H1 (cell line): ENCODE results near the gene CTNND2. TPM values are rescaled to one million over a fixed set of nuclear protein-coding genes. Genes with fewer than 3 reads are reported as not detected.

Source experiments
- CTCF ChIA-PET: fragments of 300-600 bp; sonication (Branson Sonifier 250); formaldehyde crosslinking; loops from one replicate; lab custom pipeline; 2021; ENCODE audit not compliant: partially characterized antibody; lab: Charles Lee
- POLR2A ChIA-PET: fragments of 300-600 bp; sonication (Branson Sonifier 250); formaldehyde crosslinking; loops from one replicate; lab custom pipeline; 2021; ENCODE audit warnings: inconsistent platforms; ENCODE audit not compliant: partially characterized antibody; lab: Charles Lee
- DNase-seq, 2 experiments: peaks; one replicate each; pipeline versions ENCODE4 v3.0.0 to v3.0.0-alpha.2; 2010 to 2022; ENCODE audit warnings: low spot score in 2 of 2, low read depth in 1 of 2, mixed read lengths in 1 of 2
- FAIRE-seq: peaks from 2 replicates; lab custom pipeline; 2011; peaks lifted over from hg19 to GRCh38; lab: Jason Lieb, UNC
- H2AFZ ChIP-seq: 2 replicates; pipeline ENCODE4 v1.8.1; 2012; ENCODE audit warnings: low read length, inconsistent platforms
- H2AK5ac ChIP-seq: 2 replicates; pipeline ENCODE4 v1.6.1; 2013; ENCODE audit warnings: low read depth, low read length
- H2BK120ac ChIP-seq: replicated peaks from 2 replicates; pipeline ENCODE3; 2013; ENCODE audit warnings: low read depth, low read length, inconsistent platforms
- H2BK12ac ChIP-seq: 2 replicates; pipeline ENCODE4 v1.6.1; 2013; ENCODE audit warnings: low read depth, low read length
- H2BK15ac ChIP-seq: 2 replicates; pipeline ENCODE4 v1.6.1; 2013; ENCODE audit warnings: low read length
- H2BK20ac ChIP-seq: 2 replicates; pipeline ENCODE4 v1.6.1; 2013; ENCODE audit warnings: low read length
- H2BK5ac ChIP-seq: 2 replicates; pipeline ENCODE4 v1.6.1; 2013; ENCODE audit warnings: low read depth, low read length
- H3K14ac ChIP-seq: 2 replicates; pipeline ENCODE4 v1.6.1; 2013; ENCODE audit warnings: inconsistent platforms; ENCODE audit not compliant: insufficient read length
- H3K18ac ChIP-seq: 2 replicates; pipeline ENCODE4 v1.6.1; 2013; ENCODE audit warnings: low read length; ENCODE audit errors: extremely low read depth
- H3K23ac ChIP-seq: 2 replicates; pipeline ENCODE4 v1.6.1; 2013; ENCODE audit warnings: inconsistent platforms; ENCODE audit not compliant: insufficient read length
- H3K23me2 ChIP-seq: 2 replicates; pipeline ENCODE4 v1.6.1; 2013; ENCODE audit warnings: low read depth, low read length
- H3K27ac ChIP-seq: 2 replicates; pipeline ENCODE4 v1.6.1; 2011; ENCODE audit warnings: low read depth, low read length, inconsistent platforms
- H3K27me3 ChIP-seq, 4 experiments: replicated peaks in 1 of 4; 1 replicate in 1 of 4; 2 replicates in 3 of 4; pipeline versions ENCODE4 v1.6.1 to v1.8.1; 2011 to 2013; ENCODE audit warnings: low read length in 3 of 4, mild to moderate bottlenecking in 3 of 4, inconsistent platforms in 2 of 4, mixed read lengths in 2 of 4, moderate library complexity in 1 of 4; ENCODE audit not compliant: control insufficient read depth in 3 of 4, insufficient read depth in 3 of 4; ENCODE audit errors: extremely low read depth in 1 of 4
- H3K36me3 ChIP-seq, 4 experiments: 2 replicates each; pipeline versions ENCODE4 v1.6.1 to v1.8.1; 2011 to 2013; ENCODE audit warnings: mild to moderate bottlenecking in 4 of 4, low read length in 3 of 4, moderate library complexity in 2 of 4, control low read depth in 1 of 4, inconsistent platforms in 1 of 4; ENCODE audit not compliant: insufficient read depth in 4 of 4, control insufficient read depth in 2 of 4
- H3K4ac ChIP-seq: replicated peaks from 2 replicates; pipeline ENCODE3; 2013; ENCODE audit warnings: low read length, low read depth, mixed read lengths, inconsistent platforms; ENCODE audit not compliant: insufficient read length
- H3K4me1 ChIP-seq, 4 experiments: replicated peaks in 1 of 4; 1 replicate in 1 of 4; 2 replicates in 3 of 4; pipeline versions ENCODE4 v1.6.1 to v1.8.1; 2011 to 2013; ENCODE audit warnings: low read length in 3 of 4, inconsistent platforms in 2 of 4, mixed read lengths in 1 of 4; ENCODE audit not compliant: insufficient read depth in 4 of 4, control insufficient read depth in 3 of 4
- H3K4me2 ChIP-seq, 2 experiments: 2 replicates each; pipeline versions ENCODE4 v1.6.1 to v1.8.1; 2011 to 2013; ENCODE audit warnings: low read depth in 2 of 2, low read length in 2 of 2, control low read depth in 1 of 2, inconsistent platforms in 1 of 2, mild to moderate bottlenecking in 1 of 2; ENCODE audit not compliant: insufficient read depth in 1 of 2
- H3K4me3 ChIP-seq, 4 experiments: fragments of 200-600, 300-600 bp in 1 of 4; sonication (generic), shearing (Covaris generic), sonication (Bioruptor Twin) in 1 of 4; 2 replicates each; pipeline versions ENCODE4 v1.5.1 to v1.8.1; 2011 to 2016; ENCODE audit warnings: low read length in 4 of 4, low read depth in 3 of 4, control low read depth in 2 of 4, inconsistent platforms in 2 of 4, mild to moderate bottlenecking in 2 of 4, mixed read lengths in 1 of 4, moderate library complexity in 1 of 4; ENCODE audit not compliant: insufficient read depth in 2 of 4; ENCODE audit errors: extremely low read depth in 1 of 4
- H3K56ac ChIP-seq: replicated peaks from 2 replicates; pipeline ENCODE3; 2013; ENCODE audit warnings: low read depth, mild to moderate bottlenecking, mixed read lengths, low read length, inconsistent platforms; ENCODE audit not compliant: insufficient read length
- H3K79me1 ChIP-seq: 2 replicates; pipeline ENCODE4 v1.6.1; 2013; ENCODE audit warnings: low read depth, low read length, control low read depth
- H3K79me2 ChIP-seq, 2 experiments: 2 replicates each; pipeline versions ENCODE4 v1.6.1 to v1.8.1; 2012 to 2013; ENCODE audit warnings: low read length in 2 of 2, mild to moderate bottlenecking in 2 of 2, inconsistent platforms in 1 of 2; ENCODE audit not compliant: insufficient read depth in 2 of 2, control insufficient read depth in 1 of 2
- H3K9ac ChIP-seq, 4 experiments: replicated peaks in 1 of 4; 1 replicate in 1 of 4; 2 replicates in 3 of 4; pipeline versions ENCODE4 v1.6.1 to v1.8.1; 2011 to 2013; ENCODE audit warnings: low read depth in 3 of 4, low read length in 3 of 4, control low read depth in 2 of 4, mild to moderate bottlenecking in 2 of 4, moderate library complexity in 2 of 4, inconsistent platforms in 1 of 4; ENCODE audit errors: extremely low read depth in 1 of 4
- H3K9me3 ChIP-seq, 2 experiments: 2 replicates each; pipeline versions ENCODE4 v1.6.1 to v1.8.1; 2012 to 2013; ENCODE audit warnings: mild to moderate bottlenecking in 2 of 2, moderate library complexity in 2 of 2, control low read depth in 1 of 2, inconsistent platforms in 1 of 2, low read depth in 1 of 2, low read length in 1 of 2, mixed read lengths in 1 of 2; ENCODE audit not compliant: insufficient read depth in 2 of 2
- H4K20me1 ChIP-seq, 2 experiments: replicated peaks in 1 of 2; 2 replicates each; pipeline versions ENCODE3 to v1.8.1; 2011 to 2013; ENCODE audit warnings: inconsistent platforms in 2 of 2, low read length in 2 of 2, mild to moderate bottlenecking in 1 of 2; ENCODE audit not compliant: insufficient read depth in 2 of 2, control insufficient read depth in 1 of 2
- H4K5ac ChIP-seq: 2 replicates; pipeline ENCODE4 v1.6.1; 2013; ENCODE audit warnings: low read length, low read depth, mixed read lengths, inconsistent platforms; ENCODE audit not compliant: insufficient read length
- H4K8ac ChIP-seq: 2 replicates; pipeline ENCODE4 v1.8.0; 2013; ENCODE audit warnings: mild to moderate bottlenecking, moderate library complexity, low read length, inconsistent platforms; ENCODE audit not compliant: insufficient read depth; ENCODE audit errors: extremely low read depth
- H4K91ac ChIP-seq: replicated peaks from 2 replicates; pipeline ENCODE3; 2013; ENCODE audit warnings: low read length, mixed read lengths, inconsistent platforms; ENCODE audit not compliant: insufficient read length
- SRF ChIP-seq: IDR thresholded peaks from 2 replicates; pipeline ENCODE4 v1.6.1; 2011; ENCODE audit warnings: mild to moderate bottlenecking, low read depth, low read length, moderate library complexity
- WGBS, 2 experiments: shearing (Covaris generic) in 1 of 2; methylation state at CpG; one replicate each; pipeline versions ENCODE4 v1.1.6 to v1.1.7; 2013 to 2015; ENCODE audit warnings: low lambda C conversion rate in 2 of 2, mixed read lengths in 2 of 2, inconsistent platforms in 1 of 2, low coverage in 1 of 2, missing lambda C conversion rate in 1 of 2; ENCODE audit not compliant: insufficient replicate concordance in 2 of 2, insufficient coverage in 1 of 2, insufficient read length in 1 of 2; ENCODE audit errors: extremely low coverage in 1 of 2, missing lambda C conversion rate in 1 of 2; 5-methylcytosine and 5-hydroxymethylcytosine counted together
- polyA plus RNA-seq, 7 experiments: library from polyadenylated mRNA; depleted of rRNA in 3 of 7; stranded (reverse) in 5 of 7; unstranded in 2 of 7; fragments of >200 nt in 5 of 7; fragments of 200-250 nt in 2 of 7; gene quantifications; 1 replicate in 5 of 7; 2 replicates in 1 of 7; 4 replicates in 1 of 7; pipeline versions ENCODE4 v1.2.1 to v1.2.3, GENCODE V29; 2011 to 2013; ENCODE audit warnings: missing spikeins in 2 of 7, mixed read lengths in 2 of 7
- total RNA-seq: library from RNA; stranded (reverse); fragmentation: NEBNext Ultra II Directional; extraction: Animal tissue kit (Norgen Biotek cat#: 25700); gene quantifications from 2 replicates; pipeline ENCODE4 v1.2.1, GENCODE V29; 2021

Gene CTNND2
- total and polyA plus RNA-seq, 2 of the 8 experiments (the other 6 are each of a cell fraction or from before 2014, with no cell fraction given): 7.4 to 14.2 TPM

- Histone ChIP-seq H3K9me3 (no peaks in the 10 kb centered on the region), H3K4ac (no peak overlapping the region), H3K56ac (no peak overlapping the region), H3K27ac (no peak overlapping the region), H3K36me3 (no peaks in the 10 kb centered on the region), H3K18ac (no peak overlapping the region), H3K23me2 (no peaks in the 10 kb centered on the region), H4K8ac (no peak overlapping the region), H2BK120ac (no peak overlapping the region), H3K27me3 (no peaks in the 10 kb centered on the region), H3K14ac (no peak overlapping the region), H2BK20ac (no peak overlapping the region), H2AFZ (no peak overlapping the region), H3K9ac (no peak overlapping the region), H3K79me2 (no peaks in the 10 kb centered on the region), H3K23ac (no peak overlapping the region), H4K20me1 (no peaks in the 10 kb centered on the region), H3K4me3 (no peak overlapping the region), H4K91ac (no peak overlapping the region), H2AK5ac (no peak overlapping the region), H2BK5ac (no peak overlapping the region), H3K79me1 (no peaks in the 10 kb centered on the region), H2BK15ac (no peak overlapping the region), H4K5ac (no peak overlapping the region), H3K4me1 (no peaks in the 10 kb centered on the region), H2BK12ac (no peak overlapping the region), H3K4me2 (no peak overlapping the region)
- DNase-seq (no peak), FAIRE-seq (no peak)
- CTCF ChIA-PET: interaction anchor here (1.1 to 1.6 kb wide), 2 partner anchors 16 to 108 kb away, joined by 3 to 4 read pairs; no protein-coding TSS in a partner anchor
- 93% methylated on average over 3 of the region's 3 CpGs; no CpG with 5 or more reads in 1 of the 2 experiments for WGBS, 2 experiments
- POLR2A ChIA-PET: no interaction called here
- no peak for TF ChIP-seq SRF
These were observed 747.1 kb downstream of the CTNND2 start for GRCh38 chr5:11157132-11157531.
